UCSD-AML1 (cell line): ENCODE measurements around the gene SPART.

ENCODE experiments used
- DNase-seq: peaks from one replicate; lab custom pipeline; 2025; ENCODE audit not compliant: unreplicated experiment; lab: John Stamatoyannopoulos, UW

SPART gene

GRCh38 chr13:36259361-36260137 is 86.6 kb downstream of the SPART start:
- DNase-seq: no peak

DNA sequence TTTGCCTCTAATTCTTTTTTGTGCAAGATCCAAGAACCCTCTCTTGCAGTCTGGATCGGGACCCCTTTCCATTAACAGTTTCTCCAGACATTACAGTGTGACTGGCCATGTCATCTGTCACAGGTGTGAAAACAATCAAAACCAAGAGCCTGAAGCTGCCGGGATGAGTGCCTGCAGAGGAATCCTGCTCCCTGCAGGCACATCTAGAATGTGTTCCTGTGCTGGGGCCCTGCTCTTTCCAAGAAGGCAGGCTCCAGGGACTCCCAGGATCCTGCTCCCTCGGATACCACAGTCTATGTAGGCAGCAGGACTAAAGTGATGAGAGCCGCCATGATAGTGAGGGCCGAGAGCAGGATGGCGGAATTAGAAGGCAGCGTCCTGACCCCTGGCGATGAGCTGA is 87.4 kb downstream of the SPART start:
- no peak for DNase-seq
